ENCODE data around the gene ELOVL6. TPM values are rescaled to one million over a fixed set of nuclear protein-coding genes. Genes with fewer than 3 reads are reported as not detected.
A peak's percentile ranks its signal among the peaks of the same experiment; 100 is the strongest.
"Not testable (repeated sequence)": the region's sequence is repeated elsewhere in the genome, so short reads cannot be mapped to it uniquely, and the experiment has no call there.

The ELOVL6 gene
- total and polyA plus RNA-seq, 7 experiments from 2014 or later, result 0.13 to 32.9 (median 0.81) TPM

- intact Hi-C loops (cut with micrococcal nuclease), result no loop called here
- Histone ChIP-seq H3K27me3 (ENCODE audit: control insufficient read depth in 2 of 2, insufficient read depth in 2 of 2, low read length in 2 of 2) (no peaks in the 10 kb centered on the region), H3K4me1 (ENCODE audit: control insufficient read depth in 2 of 2, insufficient read depth in 2 of 2, low read length in 2 of 2) (no peaks in the 10 kb centered on the region), H3K4me3 (ENCODE audit: low read length) (no peak overlapping the region), H3K36me3 (ENCODE audit: control insufficient read depth in 2 of 3, insufficient read depth in 3 of 3, low read length in 3 of 3) (no peaks in the 10 kb centered on the region), H3K27ac (ENCODE audit: low read depth, low read length) (no peak overlapping the region), H3K9me3 (ENCODE audit: control insufficient read depth in 2 of 3, low read length in 3 of 3) (no peaks in the 10 kb centered on the region)
- H3K4me1 Mint-ChIP-seq, result peaks cover 5 to 52% (median 15%) of the 10 kb centered on the region in 7 donors
- ATAC-seq (no peak), DNase-seq (no peak)
- H3K36me3 Mint-ChIP-seq, result peaks cover 0 to 30% (median 4%) of the 10 kb centered on the region in 5 donors
- ChIA-PET POLR2A (no interaction called here), CTCF (no interaction called here)
- H3K9me3 Mint-ChIP-seq, result peaks cover 0 to 3% (median 0%) of the 10 kb centered on the region in 11 donors
- peaks cover 0 to 4% (median 0%) of the 10 kb centered on the region in 5 donors for H3K27me3 Mint-ChIP-seq
- peak overlapping the region in 1 of 9 donors; percentile 21 for H3K27ac Mint-ChIP-seq
- no peak overlapping the region for H3K4me3 Mint-ChIP-seq
These were observed 106.8 kb downstream of the ELOVL6 start for GRCh38 chr4:110091434-110092140.

- Histone ChIP-seq H3K27ac (ENCODE audit: low read depth, low read length) (no peak overlapping the region), H3K4me3 (ENCODE audit: low read length) (no peak overlapping the region), H3K9me3 (ENCODE audit: control insufficient read depth in 2 of 3, low read length in 3 of 3) (no peaks in the 10 kb centered on the region), H3K27me3 (ENCODE audit: control insufficient read depth in 2 of 2, insufficient read depth in 2 of 2, low read length in 2 of 2) (no peaks in the 10 kb centered on the region), H3K4me1 (ENCODE audit: control insufficient read depth in 2 of 2, insufficient read depth in 2 of 2, low read length in 2 of 2) (peaks cover 0 to 11% of the 10 kb centered on the region in 2 donors), H3K36me3 (ENCODE audit: control insufficient read depth in 2 of 3, insufficient read depth in 3 of 3, low read length in 3 of 3) (no peaks in the 10 kb centered on the region)
- ATAC-seq, result no peak
- CTCF ChIA-PET, result no interaction called here
- H3K27me3 Mint-ChIP-seq, result peaks cover 0 to 3% (median 0%) of the 10 kb centered on the region in 5 donors
- peak overlapping the region in 1 of 10 donors; percentile 67 for H3K4me3 Mint-ChIP-seq
- H3K36me3 Mint-ChIP-seq, result peaks cover 0 to 28% (median 0%) of the 10 kb centered on the region in 5 donors
- peaks cover 15 to 65% (median 29%) of the 10 kb centered on the region in 7 donors for H3K4me1 Mint-ChIP-seq
- intact Hi-C loops (cut with micrococcal nuclease), result loop anchor here (1.0 to 10.0 kb wide), 5 partner anchors 29 to 274 kb away; partner anchors contain the start of genes ELOVL6 (in 1 of the 2) and GAR1 (in 1 of the 2)
- H3K27ac Mint-ChIP-seq, result peak overlapping the region in 1 of 9 donors; percentile 91
- POLR2A ChIA-PET, result no interaction called here
- H3K9me3 Mint-ChIP-seq, result peaks cover 0 to 3% (median 0%) of the 10 kb centered on the region in 11 donors
- peak in 1 of 9 donors; percentile 32 for DNase-seq
These were observed 109.7 kb downstream of the ELOVL6 start for GRCh38 chr4:110088670-110089069.

DNA sequence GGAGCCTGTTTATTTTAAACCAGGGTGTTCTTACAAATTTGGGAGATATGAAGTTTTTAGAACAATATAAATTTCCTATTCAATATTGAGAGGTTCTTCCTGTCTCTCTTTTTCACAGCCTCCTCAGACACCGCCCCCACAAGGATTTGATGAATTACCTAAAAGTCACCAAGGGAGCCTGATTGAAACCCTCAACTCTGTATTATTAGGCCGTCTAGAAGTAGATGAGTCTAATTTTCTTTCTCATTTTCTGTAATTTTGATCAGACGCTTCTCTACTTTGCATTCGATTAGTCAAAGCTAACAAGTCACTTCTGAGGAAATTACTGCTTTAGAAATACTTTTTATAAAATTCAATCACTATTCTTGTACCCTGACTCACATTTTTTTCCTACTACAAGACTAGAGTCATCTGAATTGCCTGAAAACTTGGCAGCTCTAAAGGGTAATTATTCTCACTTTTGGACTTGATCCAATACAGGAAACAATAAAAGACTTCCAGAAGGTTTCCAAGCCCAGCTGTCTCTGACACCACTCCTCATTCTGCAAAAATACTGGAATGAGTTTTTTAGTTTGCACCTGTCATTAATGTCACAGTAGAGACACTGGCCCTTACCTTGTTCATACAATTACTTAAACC is 111.2 kb downstream of the ELOVL6 start:
- DNase-seq, result no peak
- peaks cover 13 to 62% (median 29%) of the 10 kb centered on the region in 7 donors for H3K4me1 Mint-ChIP-seq
- POLR2A ChIA-PET, result no interaction called here
- Histone ChIP-seq H3K4me3 (ENCODE audit: low read length) (no peak overlapping the region), H3K4me1 (ENCODE audit: control insufficient read depth in 2 of 2, insufficient read depth in 2 of 2, low read length in 2 of 2) (peaks cover 0 to 11% of the 10 kb centered on the region in 2 donors), H3K9me3 (ENCODE audit: control insufficient read depth in 2 of 3, low read length in 3 of 3) (no peaks in the 10 kb centered on the region), H3K27me3 (ENCODE audit: control insufficient read depth in 2 of 2, insufficient read depth in 2 of 2, low read length in 2 of 2) (no peaks in the 10 kb centered on the region), H3K27ac (ENCODE audit: low read depth, low read length) (no peak overlapping the region), H3K36me3 (ENCODE audit: control insufficient read depth in 2 of 3, insufficient read depth in 3 of 3, low read length in 3 of 3) (no peaks in the 10 kb centered on the region)
- peaks cover 0 to 34% (median 0%) of the 10 kb centered on the region in 5 donors for H3K36me3 Mint-ChIP-seq
- no peaks in the 10 kb centered on the region for H3K27me3 Mint-ChIP-seq
- no peak overlapping the region for H3K4me3 Mint-ChIP-seq
- CTCF ChIA-PET, result no interaction called here
- ATAC-seq, result no peak
- H3K27ac Mint-ChIP-seq, result peak overlapping the region in 1 of 9 donors; percentile 48
- intact Hi-C loops (cut with micrococcal nuclease), result loop anchor here (10.0 kb wide), 2 partner anchors 108 to 272 kb away; partner anchors contain the start of genes ELOVL6 (in 1 of the 2) and GAR1 (in 1 of the 2)
- peaks cover 0 to 3% (median 0%) of the 10 kb centered on the region in 11 donors for H3K9me3 Mint-ChIP-seq

DNA sequence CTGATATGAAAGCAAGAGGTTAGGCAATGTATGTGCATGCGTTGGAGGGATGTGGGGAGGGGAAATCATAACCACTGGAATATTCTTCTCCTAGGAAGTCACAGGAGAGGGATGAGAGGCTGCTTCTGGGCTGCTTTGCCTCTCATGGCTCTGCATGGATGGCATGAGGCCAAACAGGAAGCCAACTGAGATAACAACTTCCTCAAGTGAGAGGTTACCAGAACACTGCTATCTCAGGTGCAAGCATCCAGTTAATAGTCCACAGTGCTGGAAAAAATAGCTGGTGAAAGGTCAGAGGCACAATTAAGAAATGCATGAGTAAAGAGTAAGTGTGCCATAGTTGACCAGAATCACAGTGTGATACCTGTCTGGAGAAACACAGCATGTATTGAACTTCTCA is 113.3 kb downstream of the ELOVL6 start:
- Mint-ChIP-seq H3K9me3 (peaks cover 0 to 5% (median 0%) of the 10 kb centered on the region in 11 donors), H3K27me3 (no peaks in the 10 kb centered on the region), H3K36me3 (peaks cover 0 to 39% (median 0%) of the 10 kb centered on the region in 5 donors), H3K4me3 (peak overlapping the region in 5 of 10 donors; percentile 1 to 55 (median 21)), H3K27ac (peak overlapping the region in 8 of 9 donors; percentile 6 to 85 (median 32)), H3K4me1 (peaks cover 13 to 48% (median 29%) of the 10 kb centered on the region in 7 donors)
- Histone ChIP-seq H3K27me3 (ENCODE audit: control insufficient read depth in 2 of 2, insufficient read depth in 2 of 2, low read length in 2 of 2) (no peaks in the 10 kb centered on the region), H3K36me3 (ENCODE audit: control insufficient read depth in 2 of 3, insufficient read depth in 3 of 3, low read length in 3 of 3) (no peaks in the 10 kb centered on the region), H3K4me1 (ENCODE audit: control insufficient read depth in 2 of 2, insufficient read depth in 2 of 2, low read length in 2 of 2) (peaks cover 0 to 11% of the 10 kb centered on the region in 2 donors), H3K9me3 (ENCODE audit: control insufficient read depth in 2 of 3, low read length in 3 of 3) (no peaks in the 10 kb centered on the region), H3K27ac (ENCODE audit: low read depth, low read length) (no peak overlapping the region), H3K4me3 (ENCODE audit: low read length) (no peak overlapping the region)
- DNase-seq (peak in 7 of 9 donors; percentile 5 to 39 (median 30)), ATAC-seq (peak; percentile 50)
- ChIA-PET CTCF (no interaction called here), POLR2A (no interaction called here)
- intact Hi-C loops (cut with micrococcal nuclease), result loop anchor here (2.0 to 10.0 kb wide), 3 partner anchors 80 to 270 kb away; partner anchors contain the start of genes ELOVL6 (in 1 of the 2) and GAR1 (in 1 of the 2)

DNA sequence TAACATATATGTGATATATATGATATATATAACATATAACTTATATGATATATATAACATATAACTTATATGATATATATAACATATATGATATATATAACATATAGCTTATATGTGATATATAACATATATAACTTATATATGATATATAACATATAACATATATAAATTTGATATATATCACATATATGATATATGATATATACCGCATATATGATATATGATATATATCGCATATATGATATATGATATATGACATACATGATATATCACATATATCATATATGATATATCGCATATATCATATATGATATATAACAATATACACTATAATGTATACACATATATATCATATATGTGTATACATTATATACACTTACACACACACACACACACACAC is 114.3 kb downstream of the ELOVL6 start:
- H3K4me1 Mint-ChIP-seq, result peaks cover 12 to 42% (median 23%) of the 10 kb centered on the region in 7 donors
- H3K9me3 Mint-ChIP-seq, result peaks cover 0 to 9% (median 0%) of the 10 kb centered on the region in 11 donors

DNA sequence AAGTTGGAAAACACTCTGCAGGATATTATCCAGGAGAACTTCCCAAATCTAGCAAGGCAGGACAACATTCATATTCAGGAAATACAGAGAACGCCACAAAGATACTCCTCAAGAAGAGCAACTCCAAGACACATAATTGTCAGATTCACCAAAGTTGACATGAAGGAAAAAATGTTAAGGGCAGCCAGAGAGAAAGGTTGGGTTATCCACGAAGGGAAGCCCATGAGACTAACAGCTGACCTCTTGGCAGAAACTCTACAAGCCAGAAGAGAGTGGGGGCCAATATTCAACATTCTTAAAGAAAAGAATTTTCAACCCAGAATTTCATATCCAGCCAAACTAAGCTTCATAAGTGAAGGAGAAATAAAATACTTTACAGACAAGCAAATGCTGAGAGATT is 120.3 kb downstream of the ELOVL6 start:
- H3K36me3 ChIP-seq (ENCODE audit: control insufficient read depth in 2 of 3, insufficient read depth in 3 of 3, low read length in 3 of 3); H3K4me1 Mint-ChIP-seq; H3K4me1 ChIP-seq (ENCODE audit: control insufficient read depth in 2 of 2, insufficient read depth in 2 of 2, low read length in 2 of 2); H3K27me3 ChIP-seq (ENCODE audit: control insufficient read depth in 2 of 2, insufficient read depth in 2 of 2, low read length in 2 of 2); CTCF ChIA-PET; H3K9me3 ChIP-seq (ENCODE audit: control insufficient read depth in 2 of 3, low read length in 3 of 3); DNase-seq; POLR2A ChIA-PET; intact Hi-C loops (cut with micrococcal nuclease); H3K4me3 ChIP-seq (ENCODE audit: low read length); H3K4me3 Mint-ChIP-seq; H3K27ac ChIP-seq (ENCODE audit: low read depth, low read length); H3K27ac Mint-ChIP-seq; ATAC-seq; H3K27me3 Mint-ChIP-seq: not testable (repeated sequence)
- peaks cover 0 to 35% (median 0%) of the 10 kb centered on the region in 5 donors for H3K36me3 Mint-ChIP-seq
- peaks cover 0 to 11% (median 2%) of the 10 kb centered on the region in 11 donors for H3K9me3 Mint-ChIP-seq

More for the DNA sequence above, 114.3 kb downstream of the ELOVL6 start:
- Histone ChIP-seq H3K36me3 (ENCODE audit: control insufficient read depth in 2 of 3, insufficient read depth in 3 of 3, low read length in 3 of 3) (no peaks in the 10 kb centered on the region), H3K4me3 (ENCODE audit: low read length) (no peak overlapping the region), H3K27me3 (ENCODE audit: control insufficient read depth in 2 of 2, insufficient read depth in 2 of 2, low read length in 2 of 2) (no peaks in the 10 kb centered on the region), H3K27ac (ENCODE audit: low read depth, low read length) (no peak overlapping the region), H3K9me3 (ENCODE audit: control insufficient read depth in 2 of 3, low read length in 3 of 3) (no peaks in the 10 kb centered on the region), H3K4me1 (ENCODE audit: control insufficient read depth in 2 of 2, insufficient read depth in 2 of 2, low read length in 2 of 2) (peaks cover 0 to 11% of the 10 kb centered on the region in 2 donors)
- ATAC-seq (no peak), DNase-seq (no peak)
- ChIA-PET CTCF (no interaction called here), POLR2A (interaction anchor here (1.4 kb wide), 1 partner anchor 81 kb away, joined by 5 read pairs; no protein-coding TSS in a partner anchor)
- Mint-ChIP-seq H3K4me3 (no peak overlapping the region), H3K27me3 (no peaks in the 10 kb centered on the region), H3K36me3 (peaks cover 0 to 38% (median 0%) of the 10 kb centered on the region in 5 donors), H3K27ac (no peak overlapping the region)
- intact Hi-C loops (cut with micrococcal nuclease), result loop anchor here (2.0 to 10.0 kb wide), 3 partner anchors 81 to 269 kb away; partner anchors contain the start of genes ELOVL6 (in 1 of the 2) and GAR1 (in 1 of the 2)

Data from naive thymus-derived CD4-positive, alpha-beta T cell (primary cell).